HepG2 (cell line): ENCODE measurements around the gene DUOXA2. TPM values are rescaled to one million over a fixed set of nuclear protein-coding genes. Genes with fewer than 3 reads are reported as not detected.

ENCODE experiments used
- ARID3A ChIP-seq: IDR thresholded peaks from 2 replicates; pipeline ENCODE4 v1.6.1; 2012; ENCODE audit warnings: low read depth, low read length, improper control_type of control experiment
- ARID4A ChIP-seq: sonication (generic); formaldehyde crosslinking; IDR thresholded peaks from 2 replicates; pipeline ENCODE4 v1.5.0; 2020; ENCODE audit warnings: mild to moderate bottlenecking, missing genetic modification reagents, borderline replicate concordance
- KDM5A ChIP-seq: fragments of 200-600 bp; sonication (generic); IDR thresholded peaks from 2 replicates; pipeline ENCODE4 v1.7.0; 2018; ENCODE audit warnings: antibody characterized with exemption, mild to moderate bottlenecking, low read length, borderline replicate concordance
- NCOA2 ChIP-seq: sonication (generic); formaldehyde crosslinking; IDR thresholded peaks from 2 replicates; pipeline ENCODE4 v1.8.0; 2022; ENCODE audit warnings: inconsistent platforms
- SALL1 ChIP-seq: sonication (generic); formaldehyde crosslinking; IDR thresholded peaks from 2 replicates; pipeline ENCODE4 v1.8.0; 2022; ENCODE audit warnings: mild to moderate bottlenecking, missing genetic modification reagents
- SNAPC4 ChIP-seq: sonication (generic); formaldehyde crosslinking; IDR thresholded peaks from 2 replicates; pipeline ENCODE4 v1.4.0; 2020; ENCODE audit warnings: mild to moderate bottlenecking, missing genetic modification reagents
- SOX6 ChIP-seq, 2 experiments: fragments of 450-650 bp in 1 of 2; sonication (generic) in 1 of 2; formaldehyde crosslinking in 1 of 2; IDR thresholded peaks; 2 replicates each; pipeline versions ENCODE4 v1.4.0 to v1.6.1; 2017 to 2020; ENCODE audit warnings: antibody characterized with exemption in 1 of 2, mild to moderate bottlenecking in 1 of 2, missing genetic modification reagents in 1 of 2
- ZBTB25 ChIP-seq: IDR thresholded peaks from 2 replicates; pipeline ENCODE4 v1.6.1; 2018; ENCODE audit warnings: missing genetic modification reagents
- ZNF260 ChIP-seq: sonication (generic); formaldehyde crosslinking; IDR thresholded peaks from 2 replicates; pipeline ENCODE4 v1.4.0; 2020; ENCODE audit warnings: missing genetic modification reagents, low read depth, mild to moderate bottlenecking, borderline replicate concordance
- ZNF292 ChIP-seq: sonication (generic); formaldehyde crosslinking; IDR thresholded peaks from 2 replicates; pipeline ENCODE4 v1.8.1; 2022; ENCODE audit warnings: mild to moderate bottlenecking, low read depth, missing genetic modification reagents, borderline replicate concordance
- ZNF607 ChIP-seq: sonication (generic); formaldehyde crosslinking; IDR thresholded peaks from 2 replicates; pipeline ENCODE4 v1.5.1; 2020; ENCODE audit warnings: missing genetic modification reagents, mild to moderate bottlenecking, borderline replicate concordance
- ZNF740 ChIP-seq: sonication (generic); formaldehyde crosslinking; IDR thresholded peaks from 2 replicates; pipeline ENCODE4 v1.4.0; 2020; ENCODE audit warnings: missing genetic modification reagents
- ZUFSP ChIP-seq: sonication (generic); formaldehyde crosslinking; IDR thresholded peaks from 2 replicates; pipeline ENCODE4 v1.9.0; 2021; ENCODE audit warnings: missing genetic modification reagents, mild to moderate bottlenecking, borderline replicate concordance
- polyA plus RNA-seq, 8 experiments: library from polyadenylated mRNA; depleted of rRNA in 3 of 8; stranded (reverse) in 7 of 8; unstranded in 1 of 8; fragments of >200 nt; fragmentation: Illumina TruSeq in 4 of 8; extraction: Trizol in 4 of 8; gene quantifications; 2 replicates each; pipeline versions ENCODE4 v1.2.1 to v1.2.3, GENCODE V29; 2011 to 2016; ENCODE audit warnings: low read depth in 4 of 8, missing spikeins in 1 of 8, mixed read lengths in 1 of 8; ENCODE audit not compliant: insufficient read depth in 1 of 8
- total RNA-seq, 5 experiments: library from RNA; depleted of rRNA; stranded (reverse); fragments of >200 nt; fragmentation: Illumina TruSeq; extraction: Trizol; gene quantifications; 2 replicates each; pipeline ENCODE4 v1.2.3, GENCODE V29; 2016; ENCODE audit warnings: low read depth in 1 of 5

Gene DUOXA2
- total and polyA plus RNA-seq, 2 of the 13 experiments (the other 11 are each of a cell fraction or from before 2014, with no cell fraction given): 0.32 TPM; not detected in 1

GRCh38 chr15:45162771-45163507, 48.8 kb downstream of the DUOXA2 start (continued):
- TF ChIP-seq ARID3A (no peak), SNAPC4 (CRISPR knock-in tag) (no peak), ZUFSP (CRISPR knock-in tag) (no peak), SOX6 (IDR thresholded peaks at IDR 0.05) (no peak), SOX6 (CRISPR knock-in tag; IDR thresholded peaks at IDR 0.05) (no peak), NCOA2 (CRISPR knock-in tag) (no peak), ZNF740 (no peak), ZNF607 (CRISPR knock-in tag) (no peak), ZNF260 (CRISPR knock-in tag) (no peak), SALL1 (CRISPR knock-in tag) (peak; percentile 71), KDM5A (no peak), ZNF292 (CRISPR knock-in tag) (peak; percentile 35; the same call in 1 of the 2 replicates), ARID4A (no peak), ZBTB25 (CRISPR knock-in tag) (no peak)
